ENCODE results near the gene KIR3DL3.
"Not testable (repeated sequence)": the region's sequence is repeated elsewhere in the genome, so short reads cannot be mapped to it uniquely, and the experiment has no call there.

KIR3DL3 gene

DNA sequence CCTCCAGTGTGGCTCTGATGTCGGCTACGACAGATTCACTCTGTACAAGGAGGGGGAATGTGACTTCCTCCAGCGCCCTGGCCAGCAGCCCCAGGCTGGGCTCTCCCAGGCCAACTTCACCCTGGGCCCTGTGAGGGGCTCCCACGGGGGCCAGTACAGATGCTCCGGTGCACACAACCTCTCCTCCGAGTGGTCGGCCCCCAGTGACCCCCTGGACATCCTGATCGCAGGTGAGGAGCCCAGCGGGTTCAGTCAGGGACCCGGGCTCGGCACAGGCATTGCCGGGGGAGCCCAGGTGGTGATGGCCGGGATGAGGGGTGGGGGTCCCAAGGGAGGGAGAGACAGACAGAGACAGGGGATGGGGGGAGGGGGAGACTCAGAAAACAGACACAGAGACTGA lies 26.5 kb upstream of the KIR3DL3 start:
- peaks cover 62% of the 10 kb centered on the region for H3K9me3 ChIP-seq (ENCODE audit: control insufficient read depth, insufficient read depth, low read length)
- not testable (repeated sequence) for H3K4me1 ChIP-seq (ENCODE audit: control insufficient read depth, insufficient read depth, low read length)

DNA sequence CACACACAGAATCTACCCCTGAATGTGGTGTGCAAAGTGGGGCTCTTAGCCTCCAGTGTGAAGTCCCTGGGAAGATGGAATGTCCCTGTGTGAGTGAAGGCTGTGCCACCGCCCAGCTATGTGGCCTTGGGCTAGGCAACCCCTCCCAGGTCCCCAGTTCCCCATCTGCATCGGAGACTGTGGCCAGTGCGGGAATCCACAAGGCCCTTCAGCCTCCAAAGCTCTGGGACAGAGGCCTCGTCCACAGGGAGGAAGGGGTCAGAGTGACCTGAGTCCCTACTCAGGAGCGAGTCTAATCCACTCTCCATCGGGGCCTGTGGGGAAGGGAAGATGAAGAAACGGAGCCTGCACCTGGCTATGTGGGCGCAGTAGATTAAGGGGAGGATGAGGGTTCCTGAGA lies 19.3 kb upstream of the KIR3DL3 start:
- H3K9ac ChIP-seq (ENCODE audit: low read depth, low read length) = no peak overlapping the region
- no peaks in the 10 kb centered on the region for H3K27me3 ChIP-seq (ENCODE audit: control insufficient read depth, insufficient read depth, low read length)
- no peaks in the 10 kb centered on the region for H3K4me1 ChIP-seq (ENCODE audit: control insufficient read depth, insufficient read depth, low read length)
- H3K4me3 ChIP-seq (ENCODE audit: low read depth, low read length) = no peak overlapping the region
- no peaks in the 10 kb centered on the region for H3K36me3 ChIP-seq (ENCODE audit: control insufficient read depth, insufficient read depth, low read length)
- H3K9me3 ChIP-seq (ENCODE audit: control insufficient read depth, insufficient read depth, low read length) = peaks cover 76% of the 10 kb centered on the region
- no peak overlapping the region for H3K27ac ChIP-seq (ENCODE audit: low read depth, low read length)

More for the DNA sequence above, 26.5 kb upstream of the KIR3DL3 start:
- H3K36me3 ChIP-seq (ENCODE audit: control insufficient read depth, insufficient read depth, low read length); H3K27me3 ChIP-seq (ENCODE audit: control insufficient read depth, insufficient read depth, low read length); H3K4me3 ChIP-seq (ENCODE audit: low read depth, low read length); H3K27ac ChIP-seq (ENCODE audit: low read depth, low read length); H3K9ac ChIP-seq (ENCODE audit: low read depth, low read length): not testable (repeated sequence)

DNA sequence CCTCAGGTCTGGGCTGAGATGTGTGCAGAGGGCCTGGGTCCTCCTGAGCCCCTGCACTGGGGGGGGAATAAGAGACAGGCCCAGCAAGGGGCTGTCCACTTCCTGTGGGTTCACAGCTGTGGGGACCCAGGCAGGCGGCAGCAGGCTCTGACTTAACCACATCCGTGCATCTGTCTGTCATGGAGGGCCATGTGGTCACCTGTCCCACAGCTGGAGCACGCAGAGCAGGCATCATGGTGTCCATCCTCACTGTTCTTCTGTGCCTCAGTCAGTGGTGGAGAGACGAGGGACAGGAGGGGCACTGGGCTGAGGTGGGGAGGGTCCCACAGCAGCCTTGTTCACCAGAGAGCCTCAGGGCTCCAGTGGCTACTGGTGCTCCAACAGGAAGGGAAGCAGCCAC lies 16.3 kb upstream of the KIR3DL3 start:
- H3K9ac ChIP-seq (ENCODE audit: low read depth, low read length) = no peak overlapping the region
- H3K4me3 ChIP-seq (ENCODE audit: low read depth, low read length) = no peak overlapping the region
- H3K9me3 ChIP-seq (ENCODE audit: control insufficient read depth, insufficient read depth, low read length) = peaks cover 72% of the 10 kb centered on the region
- H3K27me3 ChIP-seq (ENCODE audit: control insufficient read depth, insufficient read depth, low read length) = no peaks in the 10 kb centered on the region
- H3K27ac ChIP-seq (ENCODE audit: low read depth, low read length) = no peak overlapping the region
- H3K36me3 ChIP-seq (ENCODE audit: control insufficient read depth, insufficient read depth, low read length) = no peaks in the 10 kb centered on the region
- no peaks in the 10 kb centered on the region for H3K4me1 ChIP-seq (ENCODE audit: control insufficient read depth, insufficient read depth, low read length)

DNA sequence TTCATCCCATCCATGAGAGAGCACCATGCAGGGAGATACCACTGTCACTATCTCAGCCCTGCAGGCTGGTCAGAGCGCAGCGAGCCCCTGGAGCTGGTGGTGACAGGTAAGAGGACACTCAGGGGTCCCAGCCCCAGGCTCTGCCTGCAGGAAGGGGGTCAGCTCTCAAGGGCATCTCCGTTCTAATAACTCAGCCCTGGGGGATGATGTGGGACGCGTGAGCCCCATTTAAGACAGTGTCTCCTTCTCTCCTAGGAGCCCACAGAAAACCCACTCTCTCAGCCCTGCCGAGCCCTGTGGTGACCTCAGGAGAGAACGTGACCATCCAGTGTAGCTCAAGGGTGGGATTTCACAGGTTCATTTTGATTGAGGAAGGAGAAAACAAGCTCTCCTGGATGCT lies 15.5 kb upstream of the KIR3DL3 start:
- no peaks in the 10 kb centered on the region for H3K36me3 ChIP-seq (ENCODE audit: control insufficient read depth, insufficient read depth, low read length)
- H3K27me3 ChIP-seq (ENCODE audit: control insufficient read depth, insufficient read depth, low read length) = no peaks in the 10 kb centered on the region
- H3K4me3 ChIP-seq (ENCODE audit: low read depth, low read length) = no peak overlapping the region
- no peaks in the 10 kb centered on the region for H3K4me1 ChIP-seq (ENCODE audit: control insufficient read depth, insufficient read depth, low read length)
- no peak overlapping the region for H3K27ac ChIP-seq (ENCODE audit: low read depth, low read length)
- H3K9ac ChIP-seq (ENCODE audit: low read depth, low read length) = no peak overlapping the region
- H3K9me3 ChIP-seq (ENCODE audit: control insufficient read depth, insufficient read depth, low read length) = peaks cover 69% of the 10 kb centered on the region

DNA sequence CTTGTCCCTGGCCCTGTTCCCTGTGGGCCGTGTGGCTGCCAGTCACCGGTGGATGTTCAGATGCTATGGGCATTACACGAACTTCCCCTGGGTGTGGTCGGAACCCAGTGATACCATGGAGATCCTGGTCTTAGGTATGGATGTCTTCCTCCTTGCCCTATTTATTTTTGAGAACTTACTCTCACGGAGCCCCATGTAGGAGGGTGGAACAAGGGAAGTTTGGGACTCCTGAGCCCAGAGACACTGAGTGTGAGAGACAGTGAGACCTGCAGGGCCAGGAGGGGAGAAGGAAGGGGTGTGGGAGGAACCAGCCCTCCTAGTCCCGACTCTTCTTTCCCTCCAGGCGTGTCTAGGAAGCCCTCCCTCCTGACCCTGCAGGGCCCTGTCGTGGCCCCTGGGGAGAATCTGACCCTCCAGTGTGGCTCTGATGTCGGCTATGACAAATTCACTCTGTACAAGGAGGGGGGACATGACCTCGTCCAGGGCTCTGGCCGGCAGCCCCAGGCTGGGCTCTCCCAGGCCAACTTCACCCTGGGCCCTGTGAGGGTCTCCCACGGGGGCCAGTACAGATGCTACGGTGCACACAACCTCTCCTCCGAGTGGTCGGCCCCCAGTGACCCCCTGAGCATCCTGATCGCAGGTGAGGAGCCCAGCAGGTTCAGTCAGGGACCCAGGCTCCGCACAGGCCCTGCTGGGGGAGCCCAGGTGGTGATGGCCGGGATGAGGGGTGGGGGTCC lies 14.9 kb upstream of the KIR3DL3 start:
- H3K9ac ChIP-seq (ENCODE audit: low read depth, low read length) = no peak overlapping the region
- H3K27me3 ChIP-seq (ENCODE audit: control insufficient read depth, insufficient read depth, low read length) = no peaks in the 10 kb centered on the region
- H3K27ac ChIP-seq (ENCODE audit: low read depth, low read length) = no peak overlapping the region
- no peaks in the 10 kb centered on the region for H3K36me3 ChIP-seq (ENCODE audit: control insufficient read depth, insufficient read depth, low read length)
- H3K4me3 ChIP-seq (ENCODE audit: low read depth, low read length) = no peak overlapping the region
- peaks cover 67% of the 10 kb centered on the region for H3K9me3 ChIP-seq (ENCODE audit: control insufficient read depth, insufficient read depth, low read length)
- no peaks in the 10 kb centered on the region for H3K4me1 ChIP-seq (ENCODE audit: control insufficient read depth, insufficient read depth, low read length)

DNA sequence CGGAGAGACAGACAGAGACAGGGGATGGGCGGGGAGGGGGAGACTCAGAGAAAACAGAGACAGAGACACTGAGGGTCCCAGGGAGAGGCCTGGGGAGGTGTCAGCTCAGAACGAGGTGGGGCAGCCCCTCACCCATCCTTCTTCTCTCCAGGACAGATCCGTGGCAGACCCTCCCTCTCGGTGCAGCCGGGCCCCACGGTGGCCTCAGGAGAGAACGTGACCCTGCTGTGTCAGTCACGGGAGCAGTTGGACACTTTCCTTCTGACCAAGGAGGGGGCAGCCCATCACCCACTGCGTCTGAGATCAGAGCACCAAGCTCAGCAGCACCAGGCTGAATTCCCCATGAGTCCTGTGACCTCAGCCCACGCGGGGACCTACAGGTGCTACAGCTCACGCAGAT lies 14.3 kb upstream of the KIR3DL3 start:
- not testable (repeated sequence) for H3K27me3 ChIP-seq (ENCODE audit: control insufficient read depth, insufficient read depth, low read length); H3K4me3 ChIP-seq (ENCODE audit: low read depth, low read length); H3K9ac ChIP-seq (ENCODE audit: low read depth, low read length); H3K36me3 ChIP-seq (ENCODE audit: control insufficient read depth, insufficient read depth, low read length); H3K27ac ChIP-seq (ENCODE audit: low read depth, low read length); H3K4me1 ChIP-seq (ENCODE audit: control insufficient read depth, insufficient read depth, low read length)
- peaks cover 65% of the 10 kb centered on the region for H3K9me3 ChIP-seq (ENCODE audit: control insufficient read depth, insufficient read depth, low read length)

DNA sequence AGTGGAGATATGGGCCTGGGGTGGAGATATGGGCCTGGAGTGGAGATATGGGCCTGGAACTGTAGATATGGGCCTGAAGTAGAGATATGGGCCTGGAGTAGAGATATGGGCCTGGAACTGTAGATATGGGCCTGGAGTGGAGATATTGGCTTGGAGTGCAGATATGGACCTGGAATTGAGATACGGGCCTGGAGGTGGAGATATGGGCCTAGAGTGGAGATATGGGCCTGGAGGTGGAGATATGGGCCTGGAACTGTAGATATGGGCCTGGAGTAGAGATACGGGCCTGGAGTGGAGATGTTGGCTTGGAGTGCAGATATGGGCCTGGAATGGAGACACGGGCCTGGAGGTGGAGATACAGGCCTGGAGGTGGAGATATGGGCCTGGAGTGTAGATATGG lies 402 bp downstream of the KIR3DL3 start:
- H3K36me3 ChIP-seq (ENCODE audit: control insufficient read depth, insufficient read depth, low read length) = no peaks in the 10 kb centered on the region
- no peak overlapping the region for H3K9ac ChIP-seq (ENCODE audit: low read depth, low read length)
- H3K27me3 ChIP-seq (ENCODE audit: control insufficient read depth, insufficient read depth, low read length) = no peaks in the 10 kb centered on the region
- H3K27ac ChIP-seq (ENCODE audit: low read depth, low read length) = no peak overlapping the region
- peaks cover 93% of the 10 kb centered on the region for H3K9me3 ChIP-seq (ENCODE audit: control insufficient read depth, insufficient read depth, low read length)
- H3K4me1 ChIP-seq (ENCODE audit: control insufficient read depth, insufficient read depth, low read length) = no peaks in the 10 kb centered on the region
- no peak overlapping the region for H3K4me3 ChIP-seq (ENCODE audit: low read depth, low read length)

DNA sequence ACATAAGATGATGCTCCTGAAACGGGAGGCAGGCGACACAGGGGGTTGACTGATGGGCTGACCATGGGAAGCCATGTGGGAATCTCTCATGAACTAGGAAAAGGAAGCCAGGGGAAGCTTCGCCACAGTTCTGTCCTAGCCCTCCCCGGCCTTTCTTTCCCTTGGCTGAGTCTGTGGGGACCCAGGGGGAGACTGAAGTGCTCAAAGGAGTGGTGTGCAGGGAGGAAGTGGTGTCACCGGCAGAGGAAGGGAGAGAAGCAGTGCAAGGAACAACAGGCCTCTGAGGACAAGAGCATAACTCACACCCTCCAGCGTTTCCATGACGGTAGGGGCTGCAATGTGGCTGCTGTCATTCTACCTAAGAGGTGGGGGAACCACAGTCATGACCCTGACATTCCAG lies 1.1 kb downstream of the KIR3DL3 start:
- H3K27ac ChIP-seq (ENCODE audit: low read depth, low read length) = no peak overlapping the region
- no peaks in the 10 kb centered on the region for H3K36me3 ChIP-seq (ENCODE audit: control insufficient read depth, insufficient read depth, low read length)
- no peak overlapping the region for H3K4me3 ChIP-seq (ENCODE audit: low read depth, low read length)
- no peaks in the 10 kb centered on the region for H3K4me1 ChIP-seq (ENCODE audit: control insufficient read depth, insufficient read depth, low read length)
- H3K9ac ChIP-seq (ENCODE audit: low read depth, low read length) = no peak overlapping the region
- no peaks in the 10 kb centered on the region for H3K27me3 ChIP-seq (ENCODE audit: control insufficient read depth, insufficient read depth, low read length)
- H3K9me3 ChIP-seq (ENCODE audit: control insufficient read depth, insufficient read depth, low read length) = peaks cover 87% of the 10 kb centered on the region

DNA sequence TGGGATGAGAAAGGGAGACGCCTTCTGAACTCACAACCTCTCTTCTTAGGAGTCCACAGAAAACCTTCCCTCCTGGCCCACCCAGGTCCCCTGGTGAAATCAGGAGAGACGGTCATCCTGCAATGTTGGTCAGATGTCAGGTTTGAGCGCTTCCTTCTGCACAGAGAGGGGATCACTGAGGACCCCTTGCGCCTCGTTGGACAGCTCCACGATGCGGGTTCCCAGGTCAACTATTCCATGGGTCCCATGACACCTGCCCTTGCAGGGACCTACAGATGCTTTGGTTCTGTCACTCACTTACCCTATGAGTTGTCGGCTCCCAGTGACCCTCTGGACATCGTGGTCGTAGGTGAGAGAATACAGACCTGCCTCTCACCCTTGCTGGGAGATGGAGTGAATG lies 3.3 kb downstream of the KIR3DL3 start:
- Histone ChIP-seq H3K27ac (ENCODE audit: low read depth, low read length) (no peak overlapping the region), H3K36me3 (ENCODE audit: control insufficient read depth, insufficient read depth, low read length) (no peaks in the 10 kb centered on the region), H3K9ac (ENCODE audit: low read depth, low read length) (no peak overlapping the region), H3K9me3 (ENCODE audit: control insufficient read depth, insufficient read depth, low read length) (peaks cover 89% of the 10 kb centered on the region), H3K27me3 (ENCODE audit: control insufficient read depth, insufficient read depth, low read length) (no peaks in the 10 kb centered on the region), H3K4me3 (ENCODE audit: low read depth, low read length) (no peak overlapping the region), H3K4me1 (ENCODE audit: control insufficient read depth, insufficient read depth, low read length) (no peaks in the 10 kb centered on the region)

DNA sequence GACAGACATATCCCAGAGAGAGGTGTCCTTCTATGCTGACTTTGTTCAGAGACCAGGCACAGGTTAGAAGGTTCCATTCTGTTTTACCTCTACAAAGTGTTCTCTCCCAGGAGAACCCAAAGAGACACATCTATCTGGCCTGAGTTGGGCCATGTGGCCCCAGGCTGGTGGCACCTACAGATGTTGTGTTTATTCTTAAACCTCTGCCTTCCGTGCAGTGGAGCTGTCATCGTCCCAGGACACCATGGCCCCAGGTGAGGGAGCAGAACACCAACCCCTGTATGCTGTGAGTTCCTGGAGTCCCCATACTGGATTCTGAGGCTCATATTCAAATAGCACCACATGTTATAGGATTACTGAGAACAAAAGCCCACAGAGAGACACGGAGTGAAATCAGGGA lies 3.9 kb downstream of the KIR3DL3 start:
- Histone ChIP-seq H3K36me3 (ENCODE audit: control insufficient read depth, insufficient read depth, low read length) (no peaks in the 10 kb centered on the region), H3K4me3 (ENCODE audit: low read depth, low read length) (no peak overlapping the region), H3K4me1 (ENCODE audit: control insufficient read depth, insufficient read depth, low read length) (no peaks in the 10 kb centered on the region), H3K27me3 (ENCODE audit: control insufficient read depth, insufficient read depth, low read length) (no peaks in the 10 kb centered on the region), H3K9ac (ENCODE audit: low read depth, low read length) (no peak overlapping the region), H3K9me3 (ENCODE audit: control insufficient read depth, insufficient read depth, low read length) (peaks cover 90% of the 10 kb centered on the region), H3K27ac (ENCODE audit: low read depth, low read length) (no peak overlapping the region)

DNA sequence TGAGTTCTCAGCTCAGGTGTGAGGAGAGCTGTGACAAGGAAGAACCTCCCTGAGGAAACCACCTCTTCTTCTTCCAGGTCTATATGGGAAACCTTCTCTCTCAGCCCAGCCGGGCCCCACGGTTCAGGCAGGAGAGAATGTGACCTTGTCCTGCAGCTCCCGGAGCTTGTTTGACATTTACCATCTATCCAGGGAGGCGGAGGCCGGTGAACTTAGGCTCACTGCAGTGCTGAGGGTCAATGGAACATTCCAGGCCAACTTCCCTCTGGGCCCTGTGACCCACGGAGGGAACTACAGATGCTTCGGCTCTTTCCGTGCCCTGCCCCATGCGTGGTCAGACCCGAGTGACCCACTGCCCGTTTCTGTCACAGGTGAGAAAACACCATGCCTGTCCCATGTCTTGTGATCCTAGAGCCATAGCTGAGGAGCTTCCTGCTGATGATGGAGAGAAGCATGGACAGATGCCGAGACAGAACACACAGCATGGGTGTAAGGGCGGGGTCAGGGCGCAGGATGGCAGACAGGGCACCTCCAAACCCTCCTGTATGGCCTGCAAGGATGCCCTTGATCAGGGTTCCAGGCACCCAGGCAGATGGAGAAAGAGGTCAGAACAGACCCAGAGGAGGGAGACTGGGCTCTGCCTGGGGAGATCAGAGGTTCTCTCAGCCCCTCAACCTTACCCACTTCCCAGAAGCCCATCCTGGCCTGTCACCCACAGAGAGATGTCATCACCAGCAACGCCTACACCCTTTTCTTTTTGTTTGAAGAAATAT lies 5.4 kb downstream of the KIR3DL3 start:
- H3K36me3 ChIP-seq (ENCODE audit: control insufficient read depth, insufficient read depth, low read length) = no peaks in the 10 kb centered on the region
- H3K4me1 ChIP-seq (ENCODE audit: control insufficient read depth, insufficient read depth, low read length) = no peaks in the 10 kb centered on the region
- H3K27ac ChIP-seq (ENCODE audit: low read depth, low read length) = no peak overlapping the region
- H3K9me3 ChIP-seq (ENCODE audit: control insufficient read depth, insufficient read depth, low read length) = peaks cover 87% of the 10 kb centered on the region
- no peak overlapping the region for H3K4me3 ChIP-seq (ENCODE audit: low read depth, low read length)
- H3K27me3 ChIP-seq (ENCODE audit: control insufficient read depth, insufficient read depth, low read length) = no peaks in the 10 kb centered on the region
- H3K9ac ChIP-seq (ENCODE audit: low read depth, low read length) = no peak overlapping the region

Measured in HUES48 (cell line).